ENCODE measurements around the gene SOS1.

SOS1 gene

GRCh38 chr2:38933653-38934052, 187.2 kb downstream of the SOS1 start:
- no peak overlapping the region for H3K27ac Mint-ChIP-seq
- peaks cover 12 to 14% of the 10 kb centered on the region in 2 donors for H3K27me3 Mint-ChIP-seq
- H3K4me1 Mint-ChIP-seq (ENCODE audit: low read depth in 2 of 2), result no peaks in the 10 kb centered on the region
- no peaks in the 10 kb centered on the region for H3K9me3 Mint-ChIP-seq
- ATAC-seq (replicated peaks), result no peak
- no peak overlapping the region for H3K4me3 Mint-ChIP-seq
- peaks cover 3% of the 10 kb centered on the region for H3K36me3 Mint-ChIP-seq (ENCODE audit: insufficient read depth)
- DNase-seq, result no peak

GRCh38 chr2:38932586-38932985, 188.3 kb downstream of the SOS1 start:
- DNase-seq (no peak), ATAC-seq (replicated peaks) (no peak)
- Mint-ChIP-seq H3K27ac (no peak overlapping the region), H3K36me3 (ENCODE audit: insufficient read depth) (peaks cover 3% of the 10 kb centered on the region), H3K27me3 (peaks cover 12 to 14% of the 10 kb centered on the region in 2 donors), H3K4me1 (ENCODE audit: low read depth in 2 of 2) (no peaks in the 10 kb centered on the region), H3K9me3 (no peaks in the 10 kb centered on the region), H3K4me3 (no peak overlapping the region)

All from effector memory CD8-positive, alpha-beta T cell (primary cell).